ENCODE data around the gene CD38.

DNA sequence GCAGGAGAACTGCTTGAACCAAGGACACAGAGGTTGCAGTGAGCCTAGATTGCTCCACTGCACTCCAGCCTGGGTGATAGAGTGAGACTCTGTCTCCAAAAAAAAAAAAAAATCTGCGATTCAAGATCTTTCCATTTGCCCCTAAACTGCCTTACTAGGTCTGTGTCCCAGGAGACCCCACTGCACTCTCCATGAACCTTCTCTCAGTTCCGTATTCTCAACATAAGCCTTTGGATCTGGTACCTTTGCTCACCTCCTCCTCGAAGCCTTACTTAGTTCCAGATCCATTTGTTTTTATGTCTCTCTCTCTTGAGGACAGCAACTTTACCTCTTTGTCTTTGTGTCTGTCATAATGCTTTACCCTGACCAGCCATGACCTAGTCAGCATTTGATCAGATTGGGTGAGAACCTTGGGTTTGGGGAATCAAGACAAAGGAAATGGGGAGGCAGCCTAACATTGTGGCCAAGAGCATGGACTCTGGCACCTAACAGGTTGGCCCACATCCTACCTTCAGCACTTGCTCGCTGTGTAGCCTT, 41.5 kb upstream of the CD38 start:
- TF ChIP-seq, protein P1, sequence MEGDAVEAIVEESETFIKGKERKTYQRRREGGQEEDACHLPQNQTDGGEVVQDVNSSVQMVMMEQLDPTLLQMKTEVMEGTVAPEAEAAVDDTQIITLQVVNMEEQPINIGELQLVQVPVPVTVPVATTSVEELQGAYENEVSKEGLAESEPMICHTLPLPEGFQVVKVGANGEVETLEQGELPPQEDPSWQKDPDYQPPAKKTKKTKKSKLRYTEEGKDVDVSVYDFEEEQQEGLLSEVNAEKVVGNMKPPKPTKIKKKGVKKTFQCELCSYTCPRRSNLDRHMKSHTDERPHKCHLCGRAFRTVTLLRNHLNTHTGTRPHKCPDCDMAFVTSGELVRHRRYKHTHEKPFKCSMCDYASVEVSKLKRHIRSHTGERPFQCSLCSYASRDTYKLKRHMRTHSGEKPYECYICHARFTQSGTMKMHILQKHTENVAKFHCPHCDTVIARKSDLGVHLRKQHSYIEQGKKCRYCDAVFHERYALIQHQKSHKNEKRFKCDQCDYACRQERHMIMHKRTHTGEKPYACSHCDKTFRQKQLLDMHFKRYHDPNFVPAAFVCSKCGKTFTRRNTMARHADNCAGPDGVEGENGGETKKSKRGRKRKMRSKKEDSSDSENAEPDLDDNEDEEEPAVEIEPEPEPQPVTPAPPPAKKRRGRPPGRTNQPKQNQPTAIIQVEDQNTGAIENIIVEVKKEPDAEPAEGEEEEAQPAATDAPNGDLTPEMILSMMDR (IDR thresholded peaks at IDR 0.05) = no peak
- TF ChIP-seq ZFX (IDR thresholded peaks at IDR 0.05; ENCODE audit: borderline replicate concordance) = no peak

Measured in 22Rv1 (cell line).